Lung (tissue), 12 donors: Measurements from ENCODE around the gene RBM8A. TPM values are rescaled to one million over a fixed set of nuclear protein-coding genes. Genes with fewer than 3 reads are reported as not detected.

Experiments used
- ATAC-seq: fragments of 200-7000 bp; cut with Tn5 transposase; one replicate; pipeline ENCODE4 v1.9.1; 2020; ENCODE audit warnings: moderate number of reproducible peaks; ENCODE audit not compliant: insufficient read depth, low FRiP score
- DNase-seq, 3 donors: peaks; one replicate each; pipeline ENCODE4 v3.0.0-alpha.2; 2013 to 2017
- H3K27ac ChIP-seq, 2 donors: one replicate each; pipeline ENCODE4 v1.5.1; 2013; ENCODE audit warnings: mild to moderate bottlenecking in 2 of 2, moderate library complexity in 2 of 2, control low read depth in 1 of 2, inconsistent platforms in 1 of 2, low read depth in 1 of 2, low read length in 1 of 2
- H3K27me3 ChIP-seq, 3 donors: one replicate each; pipeline ENCODE4 v1.5.1; 2013; ENCODE audit warnings: low read length in 2 of 3; ENCODE audit not compliant: control insufficient read depth in 3 of 3, insufficient read depth in 3 of 3
- H3K36me3 ChIP-seq, 4 donors: one replicate each; pipeline ENCODE4 v1.5.1; 2013; ENCODE audit warnings: low read length in 4 of 4, mild to moderate bottlenecking in 1 of 4, moderate library complexity in 1 of 4; ENCODE audit not compliant: control insufficient read depth in 4 of 4, insufficient read depth in 4 of 4
- H3K4me1 ChIP-seq, 5 donors: one replicate each; pipeline ENCODE4 v1.5.1; 2013; ENCODE audit warnings: low read length in 5 of 5, mild to moderate bottlenecking in 2 of 5, moderate library complexity in 1 of 5; ENCODE audit not compliant: control insufficient read depth in 5 of 5, insufficient read depth in 5 of 5
- H3K4me3 ChIP-seq: one replicate; pipeline ENCODE4 v1.5.1; 2013; ENCODE audit warnings: mild to moderate bottlenecking, control low read depth, moderate library complexity
- H3K9ac ChIP-seq, 2 donors: one replicate each; pipeline ENCODE4 v1.5.1; 2013; ENCODE audit warnings: low read length in 2 of 2, control low read depth in 1 of 2; ENCODE audit not compliant: insufficient read depth in 1 of 2
- H3K9me3 ChIP-seq, 4 donors: one replicate each; pipeline ENCODE4 v1.5.1; 2013; ENCODE audit warnings: low read length in 3 of 4, mild to moderate bottlenecking in 1 of 4, moderate library complexity in 1 of 4; ENCODE audit not compliant: control insufficient read depth in 4 of 4, insufficient read depth in 3 of 4
- CTCF ChIP-seq: IDR thresholded peaks from 2 replicates; pipeline ENCODE4 v1.5.1; 2012; ENCODE audit warnings: mild to moderate bottlenecking; ENCODE audit errors: control extremely low read depth, extremely low read depth
- whole genome bisulfite sequencing, 2 donors: extraction: QIAGEN DNeasy Blood & Tissue Kit; methylation state at CpG; one replicate each; pipeline ENCODE4 v1.1.7; 2013; 5-methylcytosine and 5-hydroxymethylcytosine counted together
- polyA plus RNA-seq, 2 donors: library from polyadenylated mRNA; stranded (reverse); fragments of 200-250 nt; gene quantifications; one replicate each; pipeline ENCODE4 v1.2.1, GENCODE V29; 2013
- total RNA-seq, 2 donors: library from RNA; depleted of rRNA in 1 of 2; stranded (reverse); fragments of >200 nt in 1 of 2; gene quantifications; one replicate each; pipeline ENCODE4 v1.2.1, GENCODE V29; 2014 to 2021
- donor health status: control.
- donor health status: control.
- donor health status: Bipolar disorder and iron deficiency.
- donor health status: healthy.
- donor health status: DM: yes; HTN: yes; CAD: no.

RBM8A gene
- total and polyA plus RNA-seq, 4 donors, result 106 to 152 (median 125) TPM

DNA sequence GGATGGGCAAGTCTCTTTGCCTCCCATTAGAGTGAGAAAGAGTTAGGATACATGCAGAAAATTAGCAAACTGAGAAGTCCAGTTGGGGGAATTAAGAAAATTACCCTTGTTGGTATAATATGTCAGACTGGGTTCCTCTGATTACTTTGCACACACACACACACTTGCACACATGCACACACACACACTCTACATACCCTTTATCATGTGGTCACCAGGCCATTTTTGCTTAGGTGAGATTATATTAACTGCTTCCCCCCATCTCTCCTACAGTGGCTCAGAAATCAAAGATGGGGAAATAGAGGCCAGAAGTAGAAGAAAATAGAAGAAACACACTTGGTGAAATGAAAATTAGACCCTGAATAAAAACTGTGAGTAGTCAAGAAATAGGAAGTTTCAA lies 31.4 kb upstream of the RBM8A start:
- Histone ChIP-seq H3K9me3 (no peaks in the 10 kb centered on the region), H3K9ac (no peak overlapping the region), H3K4me1 (peaks cover 16 to 72% (median 23%) of the 10 kb centered on the region in 5 donors), H3K27me3 (peaks cover 0 to 18% (median 4%) of the 10 kb centered on the region in 3 donors), H3K4me3 (no peak overlapping the region), H3K36me3 (peaks cover 0 to 3% (median 0%) of the 10 kb centered on the region in 4 donors), H3K27ac (no peak overlapping the region)
- ATAC-seq (no peak), DNase-seq (no peak)
- TF ChIP-seq CTCF, result no peak

DNA sequence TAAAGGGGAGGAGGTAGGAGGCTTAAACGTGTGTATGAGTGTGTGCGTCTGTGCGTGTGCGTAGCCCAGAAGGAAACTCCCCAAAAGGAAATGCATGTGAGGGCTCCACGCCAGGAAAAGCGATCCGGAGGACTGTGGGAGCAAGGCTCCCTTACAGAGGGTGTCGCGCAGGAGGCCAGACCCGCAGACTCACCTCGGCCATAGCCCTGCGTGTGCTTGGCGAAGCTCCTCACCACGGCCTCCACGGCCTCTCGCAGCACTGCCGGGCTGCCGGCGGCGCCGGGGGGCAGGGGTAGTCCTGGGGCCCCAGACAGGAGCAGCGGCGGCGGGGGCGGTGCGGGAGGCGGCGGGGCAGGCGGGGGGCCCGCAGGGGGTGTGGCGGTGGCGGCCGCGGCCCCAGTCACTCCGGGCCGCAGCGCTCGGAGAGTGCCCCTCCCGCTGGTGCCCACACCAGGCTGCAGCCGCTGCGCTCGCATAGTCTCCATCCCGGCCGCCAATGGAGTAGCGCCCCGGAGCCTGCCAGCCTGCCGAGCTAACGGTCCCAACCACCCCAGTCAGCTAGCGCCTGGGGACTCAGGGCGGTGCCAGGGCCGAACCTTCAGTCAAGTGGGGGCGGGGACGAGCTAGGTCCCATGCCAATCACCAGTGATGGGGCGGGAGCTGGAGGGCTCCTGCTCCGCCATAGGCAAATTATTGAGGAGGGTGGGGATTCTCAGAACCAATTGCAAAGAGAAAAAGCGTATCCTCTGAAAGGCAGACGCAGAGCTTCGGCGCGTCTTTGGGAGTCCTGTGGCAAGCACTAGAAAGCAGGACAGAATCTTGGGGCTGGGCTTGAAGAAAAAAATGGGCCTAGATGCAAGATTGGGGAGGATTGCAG lies 30.4 kb upstream of the RBM8A start, which contains the start of gene LIX1L:
Gene LIX1L (minus strand): TSS at position 575 of the 877 bp plus-strand sequence. CDS start 90 bp downstream, at position 485.
- DNase-seq (peak; percentile 97 to 99 (median 98)), ATAC-seq (peak; percentile 92)
- H3K9me3 ChIP-seq, result no peaks in the 10 kb centered on the region
- WGBS, 2 donors, result 0 to 1% methylated on average over 60 of the region's 60 CpGs
- peaks cover 0 to 18% (median 4%) of the 10 kb centered on the region in 3 donors for H3K27me3 ChIP-seq
- H3K9ac ChIP-seq, result peak within 1 kb of the TSS; percentile 17 to 96
- H3K4me3 ChIP-seq, result peak within 1 kb of the TSS; percentile 67
- peak within 1 kb of the TSS; percentile 95 to 98 for H3K27ac ChIP-seq
- peaks cover 12 to 61% (median 16%) of the 10 kb centered on the region in 5 donors for H3K4me1 ChIP-seq
- TF ChIP-seq CTCF, result no peak
- peaks cover 0 to 3% (median 0%) of the 10 kb centered on the region in 4 donors for H3K36me3 ChIP-seq

DNA sequence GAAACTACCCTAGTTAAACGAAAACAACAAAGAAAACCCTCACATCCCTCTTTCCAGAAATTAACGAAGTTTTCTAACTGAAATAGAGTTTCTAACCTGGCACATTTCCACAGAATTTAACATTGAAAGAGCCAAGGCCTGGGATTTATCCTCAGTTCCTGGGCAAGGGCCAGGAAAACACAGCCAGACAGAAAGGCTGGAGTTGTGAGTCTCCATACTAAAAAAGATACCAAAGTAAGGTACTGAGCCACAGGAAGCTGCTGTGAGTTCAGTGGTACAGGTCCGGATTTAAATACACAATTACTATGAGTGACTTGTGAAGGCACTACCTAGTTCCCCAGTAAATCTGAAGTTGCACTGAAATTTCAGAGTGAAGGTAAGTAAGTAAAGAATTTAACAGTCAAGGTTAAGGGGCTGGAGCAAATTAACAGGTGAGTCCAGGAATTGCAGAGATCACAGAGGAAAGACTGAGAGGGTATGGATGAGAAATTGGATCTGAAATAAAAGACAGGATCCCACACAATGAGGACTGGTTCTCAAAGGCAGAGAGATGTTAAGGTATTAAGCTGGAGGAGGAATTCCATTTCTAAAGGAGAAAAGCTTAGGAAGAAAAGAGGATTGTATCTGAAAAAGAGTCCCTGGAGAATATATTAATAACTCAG lies 29.6 kb upstream of the RBM8A start:
- Histone ChIP-seq H3K9ac (peak overlapping the region; percentile 17 to 96), H3K4me1 (peaks cover 9 to 56% (median 15%) of the 10 kb centered on the region in 5 donors), H3K27me3 (peaks cover 0 to 15% (median 2%) of the 10 kb centered on the region in 3 donors), H3K27ac (peak overlapping the region; percentile 44 to 98), H3K9me3 (no peaks in the 10 kb centered on the region), H3K36me3 (peaks cover 0 to 6% (median 1%) of the 10 kb centered on the region in 4 donors), H3K4me3 (peak overlapping the region; percentile 30)
- no peak for ATAC-seq
- 13 to 16% methylated on average over 3 of the region's 3 CpGs for WGBS, 2 donors
- no peak for TF ChIP-seq CTCF
- peak; percentile 65 to 91 (median 89) for DNase-seq
